ENCODE data around the gene OTOP1. TPM values are rescaled to one million over a fixed set of nuclear protein-coding genes. Genes with fewer than 3 reads are reported as not detected.
"Not testable (repeated sequence)": the region's sequence is repeated elsewhere in the genome, so short reads cannot be mapped to it uniquely, and the experiment has no call there.

OTOP1 gene
- total RNA-seq, 1 experiment from 2014 or later: not detected

DNA sequence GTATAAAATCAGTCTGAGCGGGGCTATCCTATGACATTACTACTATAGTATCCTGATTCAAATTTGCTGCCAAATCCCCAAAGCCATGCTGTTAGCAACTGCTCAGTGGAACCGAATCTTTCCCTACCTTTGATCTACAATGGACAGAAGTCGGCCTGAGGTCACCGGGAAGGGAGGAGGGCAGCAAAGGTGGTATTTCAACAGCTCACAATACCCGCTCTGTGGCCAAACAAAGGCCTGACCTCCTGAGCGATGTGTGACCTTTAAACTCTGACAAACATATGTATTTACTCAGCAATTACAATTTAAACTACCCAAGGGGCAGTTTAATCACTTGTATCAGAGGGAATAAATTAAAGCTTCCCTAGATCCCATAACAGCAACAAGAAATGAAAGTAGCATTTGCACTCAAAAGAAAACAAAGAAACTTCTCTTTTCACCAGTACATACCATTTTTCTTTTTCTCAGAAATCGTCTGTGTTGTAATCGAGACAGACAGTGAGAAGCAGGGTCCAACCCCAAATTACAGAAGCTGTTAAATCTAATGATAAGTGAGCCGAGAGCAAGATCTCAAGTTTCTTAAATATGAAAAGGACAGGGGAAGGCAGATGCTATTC, 32.9 kb upstream of the OTOP1 start:
- no peak overlapping the region for H2BK15ac ChIP-seq (ENCODE audit: low read depth, low read length)
- no peak overlapping the region for H2BK120ac ChIP-seq (ENCODE audit: low read depth, low read length, poor library complexity, severe bottlenecking)
- no peaks in the 10 kb centered on the region for H3K27me3 ChIP-seq (ENCODE audit: insufficient read depth, low read length)
- no peak overlapping the region for H2AFZ ChIP-seq (ENCODE audit: low read length)
- no peak overlapping the region for H4K8ac ChIP-seq (replicated peaks; ENCODE audit: insufficient read length, low read depth, low read length)
- no peaks in the 10 kb centered on the region for H3K9me3 ChIP-seq (ENCODE audit: control insufficient read depth, low read depth, low read length)
- no peak overlapping the region for H3T11ph ChIP-seq (ENCODE audit: low read length)
- no peaks in the 10 kb centered on the region for H3K23me2 ChIP-seq (ENCODE audit: insufficient read length, low read depth, low read length, poor library complexity, severe bottlenecking)
- no peak overlapping the region for H2AK5ac ChIP-seq (ENCODE audit: insufficient read length, low read length)
- no peak overlapping the region for H4K5ac ChIP-seq (ENCODE audit: insufficient read length, low read depth, low read length)
- no peak for DNase-seq
- Mint-ChIP-seq H3K36me3 (ENCODE audit: insufficient read depth in 1 of 3, low read depth in 3 of 3) (no peaks in the 10 kb centered on the region), H3K9me3 (no peaks in the 10 kb centered on the region), H3K27ac (no peak overlapping the region), H3K4me1 (peaks cover 3% of the 10 kb centered on the region in 2 experiments; a peak in 1 of 4 replicates), H3K4me3 (no peak overlapping the region), H3K27me3 (ENCODE audit: low read depth) (peaks cover 5% of the 10 kb centered on the region)
- H3K56ac ChIP-seq (ENCODE audit: insufficient read length, low read depth, low read length): no peak overlapping the region
- WGBS (ENCODE audit: extremely low coverage, insufficient read length, low lambda C conversion rate): no CpG with 5 or more reads among the region's 9 CpGs
- H3K23ac ChIP-seq (ENCODE audit: insufficient read length, low read depth, low read length): no peak overlapping the region
- TF ChIP-seq, protein P1, sequence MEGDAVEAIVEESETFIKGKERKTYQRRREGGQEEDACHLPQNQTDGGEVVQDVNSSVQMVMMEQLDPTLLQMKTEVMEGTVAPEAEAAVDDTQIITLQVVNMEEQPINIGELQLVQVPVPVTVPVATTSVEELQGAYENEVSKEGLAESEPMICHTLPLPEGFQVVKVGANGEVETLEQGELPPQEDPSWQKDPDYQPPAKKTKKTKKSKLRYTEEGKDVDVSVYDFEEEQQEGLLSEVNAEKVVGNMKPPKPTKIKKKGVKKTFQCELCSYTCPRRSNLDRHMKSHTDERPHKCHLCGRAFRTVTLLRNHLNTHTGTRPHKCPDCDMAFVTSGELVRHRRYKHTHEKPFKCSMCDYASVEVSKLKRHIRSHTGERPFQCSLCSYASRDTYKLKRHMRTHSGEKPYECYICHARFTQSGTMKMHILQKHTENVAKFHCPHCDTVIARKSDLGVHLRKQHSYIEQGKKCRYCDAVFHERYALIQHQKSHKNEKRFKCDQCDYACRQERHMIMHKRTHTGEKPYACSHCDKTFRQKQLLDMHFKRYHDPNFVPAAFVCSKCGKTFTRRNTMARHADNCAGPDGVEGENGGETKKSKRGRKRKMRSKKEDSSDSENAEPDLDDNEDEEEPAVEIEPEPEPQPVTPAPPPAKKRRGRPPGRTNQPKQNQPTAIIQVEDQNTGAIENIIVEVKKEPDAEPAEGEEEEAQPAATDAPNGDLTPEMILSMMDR (conservative IDR thresholded peaks at IDR 0.05): no peak
- no peak overlapping the region for H3K14ac ChIP-seq (ENCODE audit: insufficient read depth, low read length)
- no peak overlapping the region for H2BK20ac ChIP-seq (ENCODE audit: low read depth, low read length, poor library complexity, severe bottlenecking)
- H3K27ac ChIP-seq (ENCODE audit: insufficient read length, low read depth, low read length): no peak overlapping the region
- no peak overlapping the region for H2BK12ac ChIP-seq (ENCODE audit: insufficient read length, low read depth, low read length)
- H3K4me1 ChIP-seq (ENCODE audit: insufficient read depth, low read length): no peaks in the 10 kb centered on the region
- no peak overlapping the region for H2BK5ac ChIP-seq (ENCODE audit: insufficient read length, low read length)
- H3K79me2 ChIP-seq (ENCODE audit: insufficient read depth, low read length): no peaks in the 10 kb centered on the region
- no peak overlapping the region for H3K9ac ChIP-seq (ENCODE audit: extremely low read depth, insufficient read length, low read length)
- no peaks in the 10 kb centered on the region for H3K79me1 ChIP-seq (ENCODE audit: insufficient read depth, low read depth, low read length, poor library complexity, severe bottlenecking)
- H3K4me2 ChIP-seq (ENCODE audit: insufficient read depth, insufficient read length, low read length): no peak overlapping the region
- no peaks in the 10 kb centered on the region for H4K20me1 ChIP-seq (ENCODE audit: control insufficient read depth, insufficient read depth, insufficient read length)
- H3K4ac ChIP-seq (ENCODE audit: low read depth, low read length): no peak overlapping the region
- no peak overlapping the region for H4K91ac ChIP-seq (ENCODE audit: insufficient read length, low read depth, low read length)
- no peak overlapping the region for H3K18ac ChIP-seq (ENCODE audit: insufficient read length, low read depth, low read length)

DNA sequence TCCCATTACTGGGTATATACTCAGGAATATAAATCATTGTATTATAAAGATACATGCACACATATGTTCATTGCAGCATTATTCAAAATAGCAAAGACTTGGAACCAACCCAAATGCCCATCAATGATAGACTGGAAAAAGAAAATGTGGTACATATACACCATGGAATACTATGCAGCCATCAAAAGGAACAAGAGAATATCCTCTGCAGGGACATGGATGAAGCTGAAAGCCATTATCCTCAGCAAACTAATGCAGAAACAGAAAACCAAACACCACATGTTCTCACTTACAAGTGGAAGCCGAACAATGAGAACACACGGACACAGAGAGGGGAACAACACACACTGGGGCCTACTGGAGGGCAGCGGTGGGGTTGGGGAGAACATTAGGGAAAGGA, 31.0 kb upstream of the OTOP1 start:
- not testable (repeated sequence) for H3K27me3 Mint-ChIP-seq (ENCODE audit: low read depth)
- WGBS (ENCODE audit: extremely low coverage, insufficient read length, low lambda C conversion rate): no CpG with 5 or more reads among the region's 3 CpGs

More for the DNA sequence above, 31.0 kb upstream of the OTOP1 start:
- H3K4me3 Mint-ChIP-seq; H3K9me3 ChIP-seq (ENCODE audit: control insufficient read depth, low read depth, low read length); H3T11ph ChIP-seq (ENCODE audit: low read length); H3K23ac ChIP-seq (ENCODE audit: insufficient read length, low read depth, low read length); H3K27ac Mint-ChIP-seq; H3K4ac ChIP-seq (ENCODE audit: low read depth, low read length); H4K5ac ChIP-seq (ENCODE audit: insufficient read length, low read depth, low read length); H2BK20ac ChIP-seq (ENCODE audit: low read depth, low read length, poor library complexity, severe bottlenecking); H2BK12ac ChIP-seq (ENCODE audit: insufficient read length, low read depth, low read length); H2AK5ac ChIP-seq (ENCODE audit: insufficient read length, low read length); H3K23me2 ChIP-seq (ENCODE audit: insufficient read length, low read depth, low read length, poor library complexity, severe bottlenecking); H3K79me1 ChIP-seq (ENCODE audit: insufficient read depth, low read depth, low read length, poor library complexity, severe bottlenecking); H3K27me3 ChIP-seq (ENCODE audit: insufficient read depth, low read length); H4K91ac ChIP-seq (ENCODE audit: insufficient read length, low read depth, low read length); H2BK5ac ChIP-seq (ENCODE audit: insufficient read length, low read length); H3K14ac ChIP-seq (ENCODE audit: insufficient read depth, low read length); H3K18ac ChIP-seq (ENCODE audit: insufficient read length, low read depth, low read length); H3K79me2 ChIP-seq (ENCODE audit: insufficient read depth, low read length); H3K56ac ChIP-seq (ENCODE audit: insufficient read length, low read depth, low read length); H2BK120ac ChIP-seq (ENCODE audit: low read depth, low read length, poor library complexity, severe bottlenecking); H3K9ac ChIP-seq (ENCODE audit: extremely low read depth, insufficient read length, low read length); H4K20me1 ChIP-seq (ENCODE audit: control insufficient read depth, insufficient read depth, insufficient read length); H3K4me1 Mint-ChIP-seq; H2BK15ac ChIP-seq (ENCODE audit: low read depth, low read length); H3K4me2 ChIP-seq (ENCODE audit: insufficient read depth, insufficient read length, low read length); H3K27ac ChIP-seq (ENCODE audit: insufficient read length, low read depth, low read length); DNase-seq; H3K36me3 Mint-ChIP-seq (ENCODE audit: insufficient read depth in 1 of 3, low read depth in 3 of 3); H4K8ac ChIP-seq (replicated peaks; ENCODE audit: insufficient read length, low read depth, low read length); H2AFZ ChIP-seq (ENCODE audit: low read length); H3K9me3 Mint-ChIP-seq; H3K4me1 ChIP-seq (ENCODE audit: insufficient read depth, low read length): not testable (repeated sequence)
